AG10803 (cell line): ENCODE measurements around the gene EXOC3L4.

ENCODE experiments used
- DNase-seq: peaks from one replicate; pipeline ENCODE4 v3.0.0; 2010; ENCODE audit warnings: low read depth
- H3K4me3 ChIP-seq: 2 replicates; pipeline ENCODE4 v1.5.1; 2011; ENCODE audit warnings: mild to moderate bottlenecking, low read length, control low read depth
- TF ChIP-seq, protein P1 (sequence below): conservative IDR thresholded peaks from 2 replicates; pipeline ENCODE4 v1.5.1; 2011; ENCODE audit warnings: mild to moderate bottlenecking, low read length, control low read depth, inconsistent platforms

The EXOC3L4 gene

DNA sequence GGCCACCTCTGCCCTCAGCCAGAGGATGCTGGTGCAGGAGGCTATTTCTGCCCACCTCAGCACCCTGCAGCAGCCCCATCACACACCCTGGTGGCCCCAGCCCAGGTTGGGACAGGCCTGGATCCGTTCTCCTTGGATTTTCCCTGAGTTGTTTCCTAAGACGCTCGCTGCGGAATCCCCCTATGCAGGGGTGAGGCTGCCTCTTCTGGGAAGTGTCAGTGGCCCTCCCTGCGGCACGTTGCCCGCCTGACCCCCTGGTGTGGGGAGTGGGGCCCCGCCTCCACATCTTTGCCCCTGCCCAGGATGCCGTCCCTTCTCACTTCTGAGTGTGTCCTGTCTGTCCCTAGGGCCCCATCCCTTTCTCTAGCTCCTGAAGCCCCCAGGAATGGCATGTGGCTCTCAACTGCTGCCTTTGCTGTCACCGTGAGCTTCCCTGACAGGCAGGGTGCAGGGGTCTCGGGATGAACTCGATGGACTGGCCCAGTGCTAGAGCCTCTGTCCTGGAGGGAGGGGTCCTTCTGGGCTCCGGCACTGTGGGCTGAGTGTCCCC is 594 bp upstream of the EXOC3L4 start:
- DNase-seq, result no peak
- TF ChIP-seq, protein P1, sequence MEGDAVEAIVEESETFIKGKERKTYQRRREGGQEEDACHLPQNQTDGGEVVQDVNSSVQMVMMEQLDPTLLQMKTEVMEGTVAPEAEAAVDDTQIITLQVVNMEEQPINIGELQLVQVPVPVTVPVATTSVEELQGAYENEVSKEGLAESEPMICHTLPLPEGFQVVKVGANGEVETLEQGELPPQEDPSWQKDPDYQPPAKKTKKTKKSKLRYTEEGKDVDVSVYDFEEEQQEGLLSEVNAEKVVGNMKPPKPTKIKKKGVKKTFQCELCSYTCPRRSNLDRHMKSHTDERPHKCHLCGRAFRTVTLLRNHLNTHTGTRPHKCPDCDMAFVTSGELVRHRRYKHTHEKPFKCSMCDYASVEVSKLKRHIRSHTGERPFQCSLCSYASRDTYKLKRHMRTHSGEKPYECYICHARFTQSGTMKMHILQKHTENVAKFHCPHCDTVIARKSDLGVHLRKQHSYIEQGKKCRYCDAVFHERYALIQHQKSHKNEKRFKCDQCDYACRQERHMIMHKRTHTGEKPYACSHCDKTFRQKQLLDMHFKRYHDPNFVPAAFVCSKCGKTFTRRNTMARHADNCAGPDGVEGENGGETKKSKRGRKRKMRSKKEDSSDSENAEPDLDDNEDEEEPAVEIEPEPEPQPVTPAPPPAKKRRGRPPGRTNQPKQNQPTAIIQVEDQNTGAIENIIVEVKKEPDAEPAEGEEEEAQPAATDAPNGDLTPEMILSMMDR, result no peak
- no peak overlapping the region for H3K4me3 ChIP-seq

GRCh38 chr14:103095210-103095778 is 769 bp downstream of the EXOC3L4 start:
- TF ChIP-seq, protein P1, result no peak
- no peak overlapping the region for H3K4me3 ChIP-seq
- no peak for DNase-seq

DNA sequence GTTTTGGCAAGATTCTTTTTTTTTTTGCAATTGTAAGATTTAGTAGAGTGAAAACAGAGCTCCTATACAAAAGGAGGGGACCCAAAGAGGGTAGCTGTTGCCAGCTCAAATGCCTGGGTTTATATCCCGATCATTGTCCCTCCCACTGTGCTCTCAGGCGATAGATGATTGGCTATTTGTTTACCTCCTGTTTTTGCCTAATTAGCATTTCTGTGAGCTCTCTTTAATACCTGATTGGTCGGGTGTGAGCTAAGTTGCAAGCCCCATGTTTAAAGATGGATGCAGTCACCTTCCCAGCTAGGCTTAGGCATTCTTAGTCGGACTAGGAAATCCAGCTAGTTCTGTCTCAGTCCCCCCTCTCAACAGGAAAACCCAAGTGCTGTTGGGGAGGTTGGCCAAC is 1.9 kb downstream of the EXOC3L4 start:
- no peak overlapping the region for H3K4me3 ChIP-seq
- no peak for DNase-seq
- TF ChIP-seq, protein P1, result no peak

DNA sequence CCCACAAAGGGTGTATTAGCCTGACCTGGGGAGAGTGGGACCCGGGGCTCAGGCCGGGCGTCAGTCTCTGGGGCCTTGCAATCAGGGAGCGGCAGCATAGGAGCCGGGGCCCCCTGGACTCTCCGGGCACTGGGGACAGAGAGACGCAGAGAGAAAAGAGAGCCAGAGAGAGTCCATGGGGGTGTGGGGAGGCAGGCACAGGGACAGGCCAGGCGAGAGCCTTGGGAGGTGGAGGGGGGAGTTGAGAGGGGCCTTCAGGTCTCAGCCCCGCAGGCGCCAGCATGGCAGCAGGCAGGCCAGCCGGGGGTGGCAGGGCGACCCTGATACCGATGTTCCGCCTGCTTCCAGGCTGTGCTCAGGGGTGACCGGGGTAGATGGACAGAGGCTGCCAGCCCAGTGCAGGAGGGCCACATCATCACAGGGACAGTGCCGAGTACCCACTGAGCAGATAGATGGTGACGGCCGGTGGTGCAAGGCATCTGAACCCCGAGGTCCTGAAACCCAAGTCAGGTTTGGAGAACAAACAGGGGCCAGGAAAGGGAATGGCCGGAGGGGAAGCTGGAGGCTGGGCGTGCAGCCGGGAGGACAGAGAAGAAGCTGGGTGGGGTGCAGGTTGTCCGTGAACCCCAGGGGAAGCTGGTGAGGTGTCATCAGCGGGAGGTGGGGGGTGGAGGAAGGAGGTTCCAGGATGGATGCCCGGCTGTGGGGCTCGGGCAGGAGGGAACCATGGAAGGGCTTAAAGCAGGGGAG is 2.9 kb downstream of the EXOC3L4 start:
- H3K4me3 ChIP-seq, result no peak overlapping the region

DNA sequence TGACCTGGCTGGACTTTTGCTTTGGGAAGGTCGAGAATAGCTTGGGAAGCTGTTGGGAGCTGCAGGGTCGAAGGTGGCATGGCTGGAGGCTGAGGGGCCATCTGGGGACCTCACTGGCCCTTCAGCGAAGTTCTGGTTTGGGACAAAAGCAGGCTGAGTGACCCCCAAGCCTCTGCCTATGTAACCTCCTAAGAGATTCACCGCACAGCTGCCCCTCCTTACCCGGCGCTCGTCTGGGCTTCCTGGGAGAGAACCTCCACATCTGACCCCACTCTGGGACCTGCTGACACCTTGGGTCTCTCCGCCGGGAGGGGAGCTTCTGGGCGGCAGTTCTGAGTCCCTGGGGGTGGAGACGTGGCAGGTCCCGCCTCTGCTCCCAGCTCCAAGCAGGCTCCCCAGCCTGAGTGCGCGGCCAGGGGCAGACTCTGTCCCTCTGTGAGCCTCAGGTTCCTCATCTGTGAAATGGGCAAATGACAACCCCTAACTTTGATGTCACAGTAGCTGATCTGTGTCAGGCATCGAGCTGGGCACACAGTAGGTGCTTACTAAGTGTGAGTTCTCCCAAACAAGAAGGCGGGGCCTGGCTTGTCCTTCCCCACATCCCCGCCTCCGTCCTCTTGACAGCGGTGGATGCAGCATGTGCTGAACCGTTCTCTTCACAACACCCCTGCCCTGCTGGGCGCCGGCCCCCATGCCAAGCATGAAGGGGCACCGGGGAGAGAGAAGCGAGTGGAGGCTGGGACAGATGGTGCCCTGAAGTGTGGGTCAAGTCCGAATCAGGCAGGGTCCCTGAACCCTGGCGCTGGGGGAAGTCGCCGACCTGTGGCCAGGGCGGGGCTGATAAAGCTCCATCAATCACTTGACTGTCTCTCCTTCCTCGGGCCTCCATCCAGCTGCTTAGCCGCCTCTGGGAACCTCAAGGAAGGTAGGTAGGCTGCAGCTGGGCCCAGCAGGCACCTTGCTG is 3.8 kb downstream of the EXOC3L4 start:
- TF ChIP-seq, protein P1, result no peak
- no peak overlapping the region for H3K4me3 ChIP-seq
- no peak for DNase-seq

More for the DNA sequence above, 2.9 kb downstream of the EXOC3L4 start:
- TF ChIP-seq, protein P1, result no peak
- no peak for DNase-seq

GRCh38 chr14:103099081-103099732 is 4.7 kb downstream of the EXOC3L4 start:
- DNase-seq, result no peak
- H3K4me3 ChIP-seq, result no peak overlapping the region

More at GRCh38 chr14:103099081-103099732, 4.7 kb downstream of the EXOC3L4 start:
- TF ChIP-seq, protein P1, result no peak
